ENCODE results near the gene USP17L22. TPM values are rescaled to one million over a fixed set of nuclear protein-coding genes. Genes with fewer than 3 reads are reported as not detected.
"Not testable (repeated sequence)": the region's sequence is repeated elsewhere in the genome, so short reads cannot be mapped to it uniquely, and the experiment has no call there.

USP17L22 gene
- total RNA-seq, result not detected
- not detected for polyA plus RNA-seq
- long read RNA-seq, donor 1, result 0 reads
- long read RNA-seq, donor 2, result 0 reads

DNA sequence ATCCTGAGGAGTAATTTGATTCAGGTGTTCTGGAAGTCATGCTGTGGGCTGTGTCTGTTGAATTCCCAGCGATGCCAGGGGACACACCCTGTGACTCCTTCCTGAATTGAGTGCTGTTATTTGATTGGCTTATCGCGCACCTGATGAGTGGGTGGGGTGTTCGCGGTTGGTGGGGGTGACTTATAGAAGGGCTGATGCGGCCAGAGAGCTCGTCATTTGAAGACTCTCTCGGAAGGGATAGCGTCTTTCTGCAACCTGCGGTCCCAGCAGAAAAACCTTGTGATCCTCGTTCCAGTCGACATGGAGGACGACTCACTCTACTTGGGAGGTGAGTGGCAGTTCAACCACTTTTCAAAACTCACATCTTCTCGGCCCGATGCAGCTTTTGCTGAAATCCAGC is at the start of gene USP17L22:
USP17L22 (plus strand) TSS at position 301 of the 400 bp plus-strand sequence; CDS start at position 301, 0 bp downstream.
- H3K36me3 ChIP-seq; H3K27me3 ChIP-seq (replicated peaks in 1 of 7); DNase-seq; H3K4me3 ChIP-seq; H3K9me3 ChIP-seq; intact Hi-C loops (cut with DNase I; ENCODE audit: low total_unique reads); H3K27ac ChIP-seq; H3K4me1 ChIP-seq: not testable (repeated sequence)
- no CpG with 5 or more reads among the region's 15 CpGs for WGBS, 5 donors

- intact Hi-C loops (cut with DNase I; ENCODE audit: low total_unique reads); DNase-seq; H3K27me3 ChIP-seq (replicated peaks in 1 of 7); H3K36me3 ChIP-seq; H3K4me1 ChIP-seq; H3K27ac ChIP-seq; H3K9me3 ChIP-seq; H3K4me3 ChIP-seq: not testable (repeated sequence)
- WGBS, 5 donors, result no CpG with 5 or more reads among the region's 13 CpGs
These were observed 47.6 kb upstream of the USP17L22 start, which contains the start of gene USP17L12 for GRCh38 chr4:9219852-9220251. USP17L12 (plus strand) TSS chr4:9220152; CDS start chr4:9220152, 0 bp downstream.

GRCh38 chr4:9224596-9224995 is 42.8 kb upstream of the USP17L22 start, which contains the start of gene USP17L13:
USP17L13 (plus strand) TSS chr4:9224896; CDS start chr4:9224896, 0 bp downstream.
- intact Hi-C loops (cut with DNase I; ENCODE audit: low total_unique reads); H3K36me3 ChIP-seq; H3K27ac ChIP-seq; H3K27me3 ChIP-seq (replicated peaks in 1 of 7); DNase-seq; H3K4me1 ChIP-seq; H3K9me3 ChIP-seq; H3K4me3 ChIP-seq: not testable (repeated sequence)
- no CpG with 5 or more reads among the region's 14 CpGs for WGBS, 5 donors

GRCh38 chr4:9230249-9230648 is 37.2 kb upstream of the USP17L22 start:
- H3K4me3 ChIP-seq; H3K27ac ChIP-seq; H3K27me3 ChIP-seq (replicated peaks in 1 of 7); intact Hi-C loops (cut with DNase I; ENCODE audit: low total_unique reads); H3K4me1 ChIP-seq; H3K9me3 ChIP-seq; H3K36me3 ChIP-seq: not testable (repeated sequence)
- WGBS, 5 donors, result 81 to 96% (median 89%) methylated on average over 4 to 6 of the region's 8 CpGs
- peak; percentile 65 for DNase-seq

DNA sequence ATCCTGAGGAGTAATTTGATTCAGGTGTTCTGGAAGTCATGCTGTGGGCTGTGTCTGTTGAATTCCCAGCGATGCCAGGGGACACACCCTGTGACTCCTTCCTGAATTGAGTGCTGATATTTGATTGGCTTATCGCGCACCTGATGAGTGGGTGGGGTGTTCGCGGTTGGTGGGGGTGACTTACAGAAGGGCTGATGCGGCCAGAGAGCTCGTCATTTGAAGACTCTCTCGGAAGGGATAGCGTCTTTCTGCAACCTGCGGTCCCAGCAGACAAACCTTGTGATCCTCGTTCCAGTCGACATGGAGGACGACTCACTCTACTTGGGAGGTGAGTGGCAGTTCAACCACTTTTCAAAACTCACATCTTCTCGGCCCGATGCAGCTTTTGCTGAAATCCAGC is 33.3 kb upstream of the USP17L22 start, which contains the start of gene USP17L15:
USP17L15 (plus strand) TSS at position 301 of the 400 bp plus-strand sequence; CDS start at position 301, 0 bp downstream.
- DNase-seq; H3K27ac ChIP-seq; H3K4me3 ChIP-seq; intact Hi-C loops (cut with DNase I; ENCODE audit: low total_unique reads); H3K36me3 ChIP-seq; H3K4me1 ChIP-seq; H3K27me3 ChIP-seq (replicated peaks in 1 of 7); H3K9me3 ChIP-seq: not testable (repeated sequence)
- WGBS, 5 donors, result no CpG with 5 or more reads among the region's 15 CpGs

- intact Hi-C loops (cut with DNase I; ENCODE audit: low total_unique reads); H3K27ac ChIP-seq: not testable (repeated sequence)
- peak; percentile 66 for DNase-seq
These were observed 29.0 kb upstream of the USP17L22 start for GRCh38 chr4:9238461-9238860.

GRCh38 chr4:9243579-9243978 is 23.8 kb upstream of the USP17L22 start, which contains the start of gene USP17L17:
USP17L17 (plus strand) TSS chr4:9243879; CDS start chr4:9243879, 0 bp downstream.
- H3K4me3 ChIP-seq; H3K36me3 ChIP-seq; H3K27ac ChIP-seq; H3K4me1 ChIP-seq; H3K27me3 ChIP-seq (replicated peaks in 1 of 7); H3K9me3 ChIP-seq; intact Hi-C loops (cut with DNase I; ENCODE audit: low total_unique reads); DNase-seq: not testable (repeated sequence)
- 89 to 94% (median 92%) methylated on average over 4 to 14 of the region's 14 CpGs for WGBS, 5 donors

More at GRCh38 chr4:9238461-9238860, 29.0 kb upstream of the USP17L22 start:
- H3K36me3 ChIP-seq; H3K9me3 ChIP-seq; H3K4me1 ChIP-seq; H3K27me3 ChIP-seq (replicated peaks in 1 of 7); H3K4me3 ChIP-seq: not testable (repeated sequence)
- 77 to 87% (median 85%) methylated on average over 8 to 11 of the region's 12 CpGs; no CpG with 5 or more reads in 2 of the 5 donors for WGBS, 5 donors

- H3K27ac ChIP-seq; H3K36me3 ChIP-seq; H3K27me3 ChIP-seq (replicated peaks in 1 of 7); H3K4me3 ChIP-seq; H3K4me1 ChIP-seq; intact Hi-C loops (cut with DNase I; ENCODE audit: low total_unique reads); H3K9me3 ChIP-seq: not testable (repeated sequence)
- WGBS, 5 donors, result 81 to 96% (median 94%) methylated on average over 11 to 21 of the region's 26 CpGs
- peak; percentile 72 for DNase-seq
These were observed 19.3 kb upstream of the USP17L22 start, which contains the start of gene USP17L18 for GRCh38 chr4:9247953-9248680. USP17L18 (plus strand) TSS chr4:9248630; CDS start chr4:9248630, 0 bp downstream.

DNA sequence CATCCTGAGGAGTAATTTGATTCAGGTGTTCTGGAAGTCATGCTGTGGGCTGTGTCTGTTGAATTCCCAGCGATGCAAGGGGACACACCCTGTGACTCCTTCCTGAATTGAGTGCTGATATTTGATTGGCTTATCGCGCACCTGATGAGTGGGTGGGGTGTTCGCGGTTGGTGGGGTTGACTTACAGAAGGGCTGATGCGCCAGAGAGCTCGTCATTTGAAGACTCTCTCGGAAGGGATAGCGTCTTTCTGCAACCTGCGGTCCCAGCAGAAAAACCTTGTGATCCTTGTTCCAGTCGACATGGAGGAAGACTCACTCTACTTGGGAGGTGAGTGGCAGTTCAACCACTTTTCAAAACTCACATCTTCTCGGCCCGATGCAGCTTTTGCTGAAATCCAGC is 14.3 kb upstream of the USP17L22 start, which contains the start of gene USP17L19:
USP17L19 (plus strand) TSS at position 301 of the 400 bp plus-strand sequence; CDS start at position 301, 0 bp downstream.
- H3K9me3 ChIP-seq; intact Hi-C loops (cut with DNase I; ENCODE audit: low total_unique reads); H3K36me3 ChIP-seq; H3K27ac ChIP-seq; H3K27me3 ChIP-seq (replicated peaks in 1 of 7); H3K4me1 ChIP-seq; H3K4me3 ChIP-seq; DNase-seq: not testable (repeated sequence)
- no CpG with 5 or more reads among the region's 13 CpGs for WGBS, 5 donors

GRCh38 chr4:9257824-9258223 is 9.6 kb upstream of the USP17L22 start, which contains the start of gene USP17L20:
USP17L20 (plus strand) TSS chr4:9258124; CDS start chr4:9258124, 0 bp downstream.
- intact Hi-C loops (cut with DNase I; ENCODE audit: low total_unique reads); H3K4me1 ChIP-seq: not testable (repeated sequence)

DNA sequence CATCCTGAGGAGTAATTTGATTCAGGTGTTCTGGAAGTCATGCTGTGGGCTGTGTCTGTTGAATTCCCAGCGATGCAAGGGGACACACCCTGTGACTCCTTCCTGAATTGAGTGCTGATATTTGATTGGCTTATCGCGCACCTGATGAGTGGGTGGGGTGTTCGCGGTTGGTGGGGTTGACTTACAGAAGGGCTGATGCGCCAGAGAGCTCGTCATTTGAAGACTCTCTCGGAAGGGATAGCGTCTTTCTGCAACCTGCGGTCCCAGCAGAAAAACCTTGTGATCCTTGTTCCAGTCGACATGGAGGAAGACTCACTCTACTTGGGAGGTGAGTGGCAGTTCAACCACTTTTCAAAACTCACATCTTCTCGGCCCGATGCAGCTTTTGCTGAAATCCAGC is 4.8 kb upstream of the USP17L22 start, which contains the start of gene USP17L21:
USP17L21 (plus strand) TSS at position 301 of the 400 bp plus-strand sequence; CDS start at position 301, 0 bp downstream.
- H3K9me3 ChIP-seq; H3K4me3 ChIP-seq; H3K27ac ChIP-seq; DNase-seq; intact Hi-C loops (cut with DNase I; ENCODE audit: low total_unique reads); H3K4me1 ChIP-seq; H3K36me3 ChIP-seq; H3K27me3 ChIP-seq (replicated peaks in 1 of 7): not testable (repeated sequence)
- no CpG with 5 or more reads among the region's 13 CpGs for WGBS, 5 donors

More at GRCh38 chr4:9257824-9258223, 9.6 kb upstream of the USP17L22 start, which contains the start of gene USP17L20:
- WGBS, 5 donors, result no CpG with 5 or more reads among the region's 15 CpGs
- not testable (repeated sequence) for H3K27me3 ChIP-seq (replicated peaks in 1 of 7); H3K27ac ChIP-seq; DNase-seq; H3K36me3 ChIP-seq; H3K9me3 ChIP-seq; H3K4me3 ChIP-seq

Measured in spleen (tissue), 13 donors.